G401 (cell line): Measurements from ENCODE around the gene TCP1. TPM values are rescaled to one million over a fixed set of nuclear protein-coding genes. Genes with fewer than 3 reads are reported as not detected.

ENCODE experiments used
- DNase-seq: peaks from one replicate; pipeline ENCODE4 v3.0.0-alpha.2; 2015; ENCODE audit warnings: low spot score
- in situ Hi-C: cut with HindIII; loops from 2 replicates; pipeline ENCODE4 v1.10.0; 2016; ENCODE audit warnings: low sequenced_read_pairs, mixed read lengths
- total RNA-seq: library from RNA; depleted of rRNA; stranded (reverse); fragments of >200 nt; shearing (Covaris generic); gene quantifications from 2 replicates; pipeline ENCODE4 v1.2.3, GENCODE V29; 2014

The TCP1 gene
- total RNA-seq, 1 experiment from 2014 or later: 216 TPM

- no peak for DNase-seq
These were observed 1.1 kb downstream of the TCP1 start for GRCh38 chr6:159788276-159788675.

DNA sequence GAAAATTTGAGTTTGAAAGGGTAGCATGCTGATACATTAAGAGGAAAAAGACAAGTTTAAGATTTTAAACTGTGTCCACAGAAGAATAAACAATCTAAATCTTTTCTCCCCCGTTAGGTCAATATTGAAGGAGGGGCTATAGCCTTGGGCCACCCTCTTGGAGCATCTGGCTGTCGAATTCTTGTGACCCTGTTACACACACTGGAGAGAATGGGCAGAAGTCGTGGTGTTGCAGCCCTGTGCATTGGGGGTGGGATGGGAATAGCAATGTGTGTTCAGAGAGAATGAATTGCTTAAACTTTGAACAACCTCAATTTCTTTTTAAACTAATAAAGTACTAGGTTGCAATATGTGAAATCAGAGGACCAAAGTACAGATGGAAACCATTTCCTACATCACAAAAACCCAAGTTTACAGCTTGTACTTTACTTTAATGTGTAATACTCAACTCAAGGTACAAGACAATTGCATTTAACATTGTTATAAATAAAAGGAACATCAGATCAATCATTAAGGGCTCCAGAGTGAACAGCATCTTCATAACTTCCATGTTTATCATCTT is 10.8 kb downstream of the TCP1 start:
- in situ Hi-C loops: no loop called here
- DNase-seq: no peak

More at GRCh38 chr6:159788276-159788675, 1.1 kb downstream of the TCP1 start:
- in situ Hi-C loops: no loop called here

DNA sequence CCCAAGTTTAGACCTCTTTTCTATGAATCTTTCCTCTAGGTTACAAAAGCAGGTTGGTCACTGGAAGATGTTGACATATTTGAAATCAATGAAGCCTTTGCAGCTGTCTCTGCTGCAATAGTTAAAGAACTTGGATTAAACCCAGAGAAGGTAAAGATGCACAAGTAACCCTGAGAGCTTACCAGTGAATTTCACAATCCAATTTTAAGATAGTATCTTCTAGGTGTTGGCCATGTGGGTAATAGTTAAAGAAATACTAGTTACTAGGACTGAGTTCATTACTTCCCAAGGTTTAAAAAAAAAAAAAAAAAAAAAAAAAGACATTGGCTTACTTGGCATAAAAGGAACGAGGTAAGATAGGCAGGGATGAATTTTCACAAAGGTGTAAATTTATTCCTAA is 11.3 kb downstream of the TCP1 start:
- in situ Hi-C loops: no loop called here
- DNase-seq: no peak

DNA sequence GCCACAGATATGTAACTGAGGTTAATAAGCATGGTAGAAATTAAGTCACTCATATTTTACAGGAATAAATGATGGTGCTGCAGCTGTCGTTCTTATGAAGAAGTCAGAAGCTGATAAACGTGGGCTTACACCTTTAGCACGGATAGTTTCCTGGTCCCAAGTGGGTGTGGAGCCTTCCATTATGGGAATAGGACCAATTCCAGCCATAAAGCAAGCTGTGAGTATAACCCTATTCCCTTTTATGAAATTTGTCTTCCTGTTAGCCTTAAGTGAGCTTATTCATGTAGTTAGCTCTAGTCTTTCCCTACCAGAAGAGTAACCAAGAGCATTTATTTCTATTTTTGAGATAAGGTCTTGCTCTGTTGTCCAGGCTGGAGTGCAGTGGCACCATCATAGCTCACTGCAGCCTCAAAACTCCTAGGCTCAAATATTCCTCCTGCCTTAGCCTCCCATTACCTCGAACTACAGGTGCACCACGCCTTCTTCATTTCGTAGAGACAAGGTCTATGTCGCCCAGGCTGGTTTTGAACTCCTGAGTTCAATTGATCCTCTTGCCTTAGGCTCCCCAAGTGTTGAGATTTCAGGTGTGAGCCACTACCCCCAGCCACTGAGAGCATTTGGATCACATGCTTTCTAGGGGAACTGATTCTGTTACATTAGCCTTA is 12.0 kb downstream of the TCP1 start:
- no peak for DNase-seq
- in situ Hi-C loops: no loop called here

GRCh38 chr6:159772196-159772595 is 17.2 kb downstream of the TCP1 start:
- DNase-seq: no peak
- in situ Hi-C loops: no loop called here

DNA sequence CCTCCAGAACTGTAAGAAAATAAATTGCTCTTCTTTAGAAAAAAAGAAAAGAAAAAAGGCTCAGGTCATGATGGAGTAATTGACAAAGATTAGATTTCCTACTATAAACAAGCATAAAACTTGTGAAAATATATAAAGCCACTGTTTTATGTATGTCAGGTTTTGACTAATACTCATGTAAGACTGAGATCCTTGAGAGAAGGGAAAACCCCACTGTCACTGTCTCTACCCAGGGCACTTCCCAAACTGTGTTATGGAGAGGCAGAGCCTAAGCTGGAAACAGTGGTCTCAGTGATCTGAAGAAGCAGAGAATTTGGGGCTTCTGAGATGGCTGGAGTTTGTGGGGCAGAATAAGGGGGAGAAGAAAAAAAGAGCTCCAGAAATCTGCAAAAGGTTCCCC is 19.9 kb downstream of the TCP1 start:
- in situ Hi-C loops: no loop called here
- DNase-seq: no peak

DNA sequence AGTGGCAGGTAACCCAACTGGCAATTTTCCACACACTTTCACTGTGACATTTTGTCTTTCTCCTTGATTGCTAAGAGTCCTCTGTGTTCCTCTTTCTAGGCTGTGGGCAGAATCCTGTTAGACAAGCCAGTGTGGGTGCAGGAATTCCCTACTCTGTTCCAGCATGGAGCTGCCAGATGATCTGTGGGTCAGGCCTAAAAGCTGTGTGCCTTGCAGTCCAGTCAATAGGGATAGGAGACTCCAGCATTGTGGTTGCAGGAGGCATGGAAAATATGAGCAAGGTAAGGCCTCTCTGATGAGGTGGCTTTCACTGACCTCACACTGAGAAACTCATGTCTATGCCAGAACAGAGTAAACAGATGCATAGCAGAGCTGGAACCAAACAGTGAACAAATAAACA is 22.5 kb downstream of the TCP1 start:
- no peak for DNase-seq
- in situ Hi-C loops: no loop called here

DNA sequence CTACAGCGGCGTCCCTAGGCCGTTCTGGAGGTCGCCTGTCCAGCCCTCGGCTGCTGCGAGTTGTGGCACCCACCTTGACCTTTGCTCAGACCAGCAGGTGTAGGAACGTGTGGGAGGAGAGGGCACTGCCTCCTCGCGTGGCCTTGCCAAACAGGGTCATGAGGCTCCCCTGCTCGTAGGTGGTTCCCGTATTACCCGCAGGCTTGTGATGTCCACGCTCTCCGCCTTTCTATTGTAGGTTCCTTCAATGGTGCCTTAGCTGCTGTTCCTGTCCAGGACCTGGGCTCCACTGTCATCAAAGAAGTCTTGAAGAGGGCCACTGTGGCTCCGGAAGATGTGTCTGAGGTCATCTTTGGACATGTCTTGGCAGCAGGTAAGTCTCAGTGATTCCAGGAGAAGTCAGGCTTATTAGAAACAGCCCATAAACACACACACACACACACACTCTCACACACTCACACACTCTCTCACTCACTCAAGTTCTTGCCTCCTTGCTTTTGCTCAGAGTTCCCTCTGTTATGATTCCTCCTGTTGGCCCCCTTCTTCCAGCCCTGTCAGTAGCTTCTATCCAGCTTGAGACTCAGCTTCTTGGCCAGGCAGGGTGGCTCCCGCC is 26.6 kb downstream of the TCP1 start:
- in situ Hi-C loops: no loop called here
- no peak for DNase-seq

DNA sequence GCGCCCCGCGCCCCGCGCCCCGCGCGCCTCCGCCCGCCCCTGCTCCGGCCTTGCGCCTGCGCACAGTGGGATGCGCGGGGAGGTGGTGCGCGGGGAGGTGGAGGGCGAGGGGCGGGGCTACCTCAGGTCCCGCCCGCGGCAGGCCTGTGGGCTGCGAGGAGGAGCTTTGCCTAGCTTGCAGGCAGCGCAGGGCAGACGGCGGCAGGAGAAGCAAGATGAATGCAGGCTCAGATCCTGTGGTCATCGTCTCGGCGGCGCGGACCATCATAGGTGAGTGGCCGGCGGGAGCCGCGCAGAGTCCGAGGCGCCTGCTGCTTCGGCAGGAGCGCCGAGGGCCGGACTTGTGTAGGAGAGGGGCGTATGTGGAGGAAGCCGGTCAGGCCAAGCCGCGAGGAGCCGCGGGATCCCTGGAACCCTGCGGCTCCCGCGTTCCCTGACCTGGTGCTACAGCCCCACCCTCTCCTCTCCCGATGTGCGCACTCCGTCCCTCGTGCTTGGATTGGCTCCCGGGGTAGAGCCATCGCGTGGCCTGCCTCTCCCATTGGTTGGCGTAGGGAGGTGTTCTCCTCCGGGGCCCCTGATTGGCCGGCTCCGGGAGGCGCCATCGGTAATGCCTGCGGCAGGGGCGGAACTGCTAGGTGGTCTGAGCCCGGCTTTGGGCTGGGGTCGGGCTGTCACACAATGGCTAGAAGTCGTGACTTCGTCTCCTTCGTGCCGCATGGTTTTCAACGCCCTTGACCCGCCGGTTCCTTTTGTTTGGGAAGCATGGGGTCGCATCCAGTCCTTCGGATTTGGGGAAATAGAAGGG is 27.3 kb downstream of the TCP1 start, which contains the start of gene ACAT2:
Gene ACAT2 (plus strand): TSS at position 173 of the 808 bp plus-strand sequence. CDS start 43 bp downstream, at position 216.
- in situ Hi-C loops: no loop called here
- DNase-seq: peak; percentile 98

- DNase-seq: no peak
- in situ Hi-C loops: no loop called here
These were observed 28.1 kb downstream of the TCP1 start for GRCh38 chr6:159761129-159761872.

DNA sequence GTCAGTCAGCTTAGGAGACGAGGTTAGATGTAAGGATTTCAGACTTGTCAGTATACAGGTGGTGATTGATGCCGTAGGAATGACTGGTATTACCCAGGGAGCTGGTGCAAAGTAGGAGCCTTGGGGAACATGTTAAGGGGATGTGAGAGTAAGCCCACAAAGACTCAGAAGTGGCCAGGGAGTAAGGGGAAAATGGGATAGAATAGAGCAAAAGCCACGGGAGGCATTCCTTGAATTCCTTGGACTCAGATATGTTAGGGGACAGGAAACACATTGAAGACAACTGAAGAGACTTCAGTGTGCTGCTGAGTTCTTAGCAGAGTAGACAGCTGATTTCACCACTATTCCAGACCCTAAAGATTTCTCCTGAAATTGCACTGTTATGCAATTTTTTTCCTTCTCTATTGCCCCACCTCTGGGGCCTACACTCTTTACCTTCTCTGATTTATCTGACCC is 28.8 kb downstream of the TCP1 start:
- in situ Hi-C loops: no loop called here
- DNase-seq: peak; percentile 33

DNA sequence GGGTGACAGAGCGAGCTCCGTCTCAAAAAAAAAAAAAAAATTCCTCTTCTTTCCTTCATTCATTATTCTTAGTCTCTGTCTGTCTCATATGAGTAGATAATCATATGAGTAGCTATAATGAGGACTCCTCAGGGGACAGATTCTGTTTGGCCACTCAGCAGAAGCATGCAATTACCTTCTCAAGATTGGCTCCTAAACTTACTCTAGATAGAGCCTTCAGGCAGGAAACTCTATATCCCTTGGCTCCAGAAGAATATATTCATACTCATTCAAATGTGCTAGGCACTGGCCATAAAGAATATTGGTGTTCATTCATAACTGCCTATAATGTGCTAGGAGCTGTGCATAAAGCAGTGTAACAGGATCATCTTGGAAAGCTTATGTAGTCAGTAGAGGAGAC is 29.8 kb downstream of the TCP1 start:
- in situ Hi-C loops: no loop called here
- no peak for DNase-seq

GRCh38 chr6:159758031-159759001 is 31.1 kb downstream of the TCP1 start:
- in situ Hi-C loops: no loop called here
- no peak for DNase-seq

DNA sequence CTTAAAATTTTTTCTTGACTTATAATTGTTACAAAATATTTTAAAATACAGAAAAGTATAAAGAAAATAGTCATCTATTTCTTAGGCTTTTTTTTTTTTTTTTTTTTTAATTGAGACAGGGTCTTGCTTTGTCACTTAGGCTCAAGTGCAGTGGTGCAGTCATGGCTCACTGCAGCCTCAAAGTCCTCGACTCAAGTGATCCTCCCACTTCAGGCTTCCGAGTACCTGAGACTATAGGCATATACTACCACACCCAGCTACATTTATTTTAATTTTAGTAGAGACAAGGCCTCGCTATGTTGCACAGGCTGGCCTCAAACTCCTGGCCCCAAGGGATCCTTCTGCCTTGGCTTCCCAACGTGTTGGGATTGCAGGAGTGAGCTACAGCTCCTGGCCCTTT is 32.9 kb downstream of the TCP1 start:
- no peak for DNase-seq
- in situ Hi-C loops: no loop called here

- peak; percentile 39 for DNase-seq
- in situ Hi-C loops: no loop called here
These were observed 34.2 kb downstream of the TCP1 start for GRCh38 chr6:159754959-159755914.

DNA sequence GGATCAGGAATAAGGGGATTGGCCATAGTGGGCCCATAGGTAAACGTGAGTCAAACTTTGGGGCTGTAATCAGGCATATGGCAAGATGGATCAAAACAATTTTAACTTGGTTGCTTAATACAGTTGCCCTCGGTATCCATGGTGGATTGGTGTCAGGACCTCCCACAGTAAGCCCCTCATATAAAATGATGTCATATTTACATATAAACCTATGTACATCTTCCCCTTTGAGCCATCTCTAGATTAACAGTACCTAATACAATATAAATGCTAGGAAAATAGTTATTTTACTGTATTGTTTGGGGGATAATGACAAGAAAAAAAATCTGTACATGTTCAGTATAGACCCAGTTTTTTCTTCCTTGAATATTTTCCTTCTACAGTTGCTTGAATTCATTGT is 35.0 kb downstream of the TCP1 start:
- in situ Hi-C loops: no loop called here
- DNase-seq: no peak
